Measurements from ENCODE around the gene LITAF.

The LITAF gene

DNA sequence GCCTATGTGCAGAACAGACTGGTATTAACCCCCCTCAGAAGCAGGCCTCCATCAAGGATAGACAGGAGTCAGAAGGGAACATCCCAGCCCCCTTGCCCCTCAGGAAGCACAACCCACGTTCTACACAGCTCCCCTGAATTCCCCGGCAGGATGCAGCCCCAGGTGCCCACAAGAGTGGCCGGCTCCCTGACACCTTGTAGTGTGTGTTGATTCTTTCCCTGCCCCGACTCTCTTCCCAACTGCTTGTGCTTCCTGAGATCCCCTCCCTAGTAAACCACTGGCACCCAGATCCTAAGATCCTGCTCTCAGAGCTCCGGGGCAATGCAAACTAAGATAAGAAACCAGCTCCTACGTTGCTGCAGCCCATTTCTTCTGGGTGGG, 34.8 kb upstream of the LITAF start:
- Histone ChIP-seq H3K27me3 (ENCODE audit: insufficient read depth, poor library complexity, severe bottlenecking) (no peaks in the 10 kb centered on the region), H3K4me3 (replicated peaks; ENCODE audit: insufficient read depth, low read length) (no peak overlapping the region)
- TF ChIP-seq SPI1 (IDR thresholded peaks at IDR 0.05; ENCODE audit: borderline replicate concordance, low read depth) (no peak), POLR2AphosphoS5 (IDR thresholded peaks at IDR 0.05; ENCODE audit: low read depth) (no peak), GABPA (IDR thresholded peaks at IDR 0.05; ENCODE audit: low read depth) (no peak)
- TF ChIP-seq, protein P1, sequence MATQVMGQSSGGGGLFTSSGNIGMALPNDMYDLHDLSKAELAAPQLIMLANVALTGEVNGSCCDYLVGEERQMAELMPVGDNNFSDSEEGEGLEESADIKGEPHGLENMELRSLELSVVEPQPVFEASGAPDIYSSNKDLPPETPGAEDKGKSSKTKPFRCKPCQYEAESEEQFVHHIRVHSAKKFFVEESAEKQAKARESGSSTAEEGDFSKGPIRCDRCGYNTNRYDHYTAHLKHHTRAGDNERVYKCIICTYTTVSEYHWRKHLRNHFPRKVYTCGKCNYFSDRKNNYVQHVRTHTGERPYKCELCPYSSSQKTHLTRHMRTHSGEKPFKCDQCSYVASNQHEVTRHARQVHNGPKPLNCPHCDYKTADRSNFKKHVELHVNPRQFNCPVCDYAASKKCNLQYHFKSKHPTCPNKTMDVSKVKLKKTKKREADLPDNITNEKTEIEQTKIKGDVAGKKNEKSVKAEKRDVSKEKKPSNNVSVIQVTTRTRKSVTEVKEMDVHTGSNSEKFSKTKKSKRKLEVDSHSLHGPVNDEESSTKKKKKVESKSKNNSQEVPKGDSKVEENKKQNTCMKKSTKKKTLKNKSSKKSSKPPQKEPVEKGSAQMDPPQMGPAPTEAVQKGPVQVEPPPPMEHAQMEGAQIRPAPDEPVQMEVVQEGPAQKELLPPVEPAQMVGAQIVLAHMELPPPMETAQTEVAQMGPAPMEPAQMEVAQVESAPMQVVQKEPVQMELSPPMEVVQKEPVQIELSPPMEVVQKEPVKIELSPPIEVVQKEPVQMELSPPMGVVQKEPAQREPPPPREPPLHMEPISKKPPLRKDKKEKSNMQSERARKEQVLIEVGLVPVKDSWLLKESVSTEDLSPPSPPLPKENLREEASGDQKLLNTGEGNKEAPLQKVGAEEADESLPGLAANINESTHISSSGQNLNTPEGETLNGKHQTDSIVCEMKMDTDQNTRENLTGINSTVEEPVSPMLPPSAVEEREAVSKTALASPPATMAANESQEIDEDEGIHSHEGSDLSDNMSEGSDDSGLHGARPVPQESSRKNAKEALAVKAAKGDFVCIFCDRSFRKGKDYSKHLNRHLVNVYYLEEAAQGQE (IDR thresholded peaks at IDR 0.05; ENCODE audit: insufficient replicate concordance, low read depth): no peak
- TF ChIP-seq, protein P2, sequence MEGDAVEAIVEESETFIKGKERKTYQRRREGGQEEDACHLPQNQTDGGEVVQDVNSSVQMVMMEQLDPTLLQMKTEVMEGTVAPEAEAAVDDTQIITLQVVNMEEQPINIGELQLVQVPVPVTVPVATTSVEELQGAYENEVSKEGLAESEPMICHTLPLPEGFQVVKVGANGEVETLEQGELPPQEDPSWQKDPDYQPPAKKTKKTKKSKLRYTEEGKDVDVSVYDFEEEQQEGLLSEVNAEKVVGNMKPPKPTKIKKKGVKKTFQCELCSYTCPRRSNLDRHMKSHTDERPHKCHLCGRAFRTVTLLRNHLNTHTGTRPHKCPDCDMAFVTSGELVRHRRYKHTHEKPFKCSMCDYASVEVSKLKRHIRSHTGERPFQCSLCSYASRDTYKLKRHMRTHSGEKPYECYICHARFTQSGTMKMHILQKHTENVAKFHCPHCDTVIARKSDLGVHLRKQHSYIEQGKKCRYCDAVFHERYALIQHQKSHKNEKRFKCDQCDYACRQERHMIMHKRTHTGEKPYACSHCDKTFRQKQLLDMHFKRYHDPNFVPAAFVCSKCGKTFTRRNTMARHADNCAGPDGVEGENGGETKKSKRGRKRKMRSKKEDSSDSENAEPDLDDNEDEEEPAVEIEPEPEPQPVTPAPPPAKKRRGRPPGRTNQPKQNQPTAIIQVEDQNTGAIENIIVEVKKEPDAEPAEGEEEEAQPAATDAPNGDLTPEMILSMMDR (IDR thresholded peaks at IDR 0.05; ENCODE audit: insufficient read depth, low read length): no peak

DNA sequence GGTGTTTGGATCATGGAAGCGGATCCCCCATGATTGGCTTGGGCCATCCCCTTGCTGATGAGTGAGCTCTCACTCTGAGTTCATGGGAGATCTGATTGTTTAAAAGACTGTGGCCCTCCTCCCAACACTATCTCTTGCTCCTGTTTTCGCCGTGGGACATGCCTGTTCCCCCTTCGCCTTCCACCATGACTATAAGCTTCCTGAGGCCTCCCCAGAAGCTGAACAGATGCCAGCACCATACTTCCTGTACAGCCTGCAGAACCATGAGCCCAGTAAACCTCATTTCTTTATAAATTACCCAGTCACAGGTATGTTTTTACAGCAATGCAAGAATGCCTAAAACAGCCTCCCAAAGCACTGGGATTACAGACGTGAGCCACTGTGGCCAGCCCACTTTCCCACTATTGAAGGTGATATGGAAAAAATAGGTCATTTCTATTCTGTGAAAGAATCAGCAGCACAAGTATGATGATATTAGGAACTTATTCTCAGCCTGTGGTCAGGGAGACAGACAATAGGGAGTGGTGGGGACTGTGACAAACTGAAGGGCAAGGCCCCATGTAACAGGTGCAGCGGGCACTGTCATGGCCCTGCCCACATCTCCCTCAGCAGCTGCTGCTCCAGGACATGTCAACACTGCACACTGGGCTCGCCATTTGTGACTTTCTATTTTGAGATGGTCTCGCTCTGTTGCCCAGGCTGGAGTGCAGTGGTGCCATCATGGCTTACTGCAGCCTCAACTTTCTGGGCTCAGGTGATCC, 33.7 kb upstream of the LITAF start:
- no peak overlapping the region for H3K27ac ChIP-seq (replicated peaks)
- TF ChIP-seq, protein P1 (IDR thresholded peaks at IDR 0.05; ENCODE audit: insufficient replicate concordance, low read depth): no peak
- TF ChIP-seq POLR2AphosphoS5 (IDR thresholded peaks at IDR 0.05; ENCODE audit: low read depth) (no peak), SPI1 (IDR thresholded peaks at IDR 0.05; ENCODE audit: borderline replicate concordance, low read depth) (no peak), GABPA (IDR thresholded peaks at IDR 0.05; ENCODE audit: low read depth) (no peak)
- TF ChIP-seq, protein P2 (IDR thresholded peaks at IDR 0.05; ENCODE audit: insufficient read depth, low read length): no peak
- H3K27me3 ChIP-seq (ENCODE audit: insufficient read depth, poor library complexity, severe bottlenecking): no peaks in the 10 kb centered on the region
- no peak overlapping the region for H3K4me3 ChIP-seq (replicated peaks; ENCODE audit: insufficient read depth, low read length)
- DNase-seq (ENCODE audit: low read depth in 1 of 2, low spot score in 1 of 2): no peak

More for the DNA sequence above, 34.8 kb upstream of the LITAF start:
- no peak for DNase-seq (ENCODE audit: low read depth in 1 of 2, low spot score in 1 of 2)
- no peak overlapping the region for H3K27ac ChIP-seq (replicated peaks)

DNA sequence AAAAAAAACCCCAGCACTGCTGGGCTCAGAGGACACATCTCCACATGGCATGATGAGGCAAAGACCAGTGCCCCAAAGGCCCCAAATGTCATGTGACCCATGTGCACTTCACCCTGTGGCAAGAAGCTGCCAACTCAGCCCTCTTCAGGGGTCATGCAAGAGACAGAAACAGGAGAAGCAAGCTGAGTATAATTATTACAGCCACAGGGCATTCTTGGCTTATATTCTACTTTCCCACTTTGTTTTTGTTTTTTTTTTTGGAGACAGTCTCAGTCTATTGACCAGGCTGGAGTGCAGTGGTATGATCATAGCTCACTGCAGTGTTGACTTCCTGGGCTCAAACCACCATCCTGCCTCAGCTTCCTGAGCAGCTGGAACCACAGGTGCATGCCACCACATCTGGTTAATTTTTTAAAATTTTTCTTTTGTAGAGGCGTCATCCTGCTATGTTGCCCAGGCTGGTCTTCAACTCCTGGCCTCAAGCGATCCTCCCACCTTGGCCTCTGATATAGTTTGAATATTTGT, 32.7 kb upstream of the LITAF start:
- TF ChIP-seq POLR2AphosphoS5 (IDR thresholded peaks at IDR 0.05; ENCODE audit: low read depth): peak; percentile 75
- TF ChIP-seq, protein P1 (IDR thresholded peaks at IDR 0.05; ENCODE audit: insufficient replicate concordance, low read depth): no peak
- no peaks in the 10 kb centered on the region for H3K27me3 ChIP-seq (ENCODE audit: insufficient read depth, poor library complexity, severe bottlenecking)
- H3K27ac ChIP-seq (replicated peaks): peak overlapping the region; percentile 30
- no peak overlapping the region for H3K4me3 ChIP-seq (replicated peaks; ENCODE audit: insufficient read depth, low read length)
- peak in 1 of 2 experiments; percentile 75 for DNase-seq (ENCODE audit: low read depth in 1 of 2, low spot score in 1 of 2)
